Activated T-cell treated with anti-CD3 and anti-CD28 coated beads, Interleukin-2, amount 50 U/mL, for 72 hours (primary cell): ENCODE data around the gene MPPED1. TPM values are rescaled to one million over a fixed set of nuclear protein-coding genes. Genes with fewer than 3 reads are reported as not detected.

Experiments used
- ATAC-seq, 2 donors: fragments of 150-1000 bp; cut with Tn5 transposase; replicated peaks in 1 of 2; 2 replicates each; pipeline ENCODE4 v1.10.0; 2021; ENCODE audit warnings: moderate library complexity in 2 of 2, mild to moderate bottlenecking in 1 of 2
- DNase-seq, 2 donors: peaks; one replicate each; pipeline ENCODE4 v3.0.0; 2021 to 2022; ENCODE audit warnings: mixed read lengths in 1 of 2
- H3K27ac Mint-ChIP-seq: one replicate; pipeline ENCODE4 v1.8.0; 2022; ENCODE audit warnings: mild to moderate bottlenecking, moderate library complexity, mixed read lengths
- H3K27me3 Mint-ChIP-seq: one replicate; pipeline ENCODE4 v1.8.0; 2022; ENCODE audit warnings: low read depth, mixed read lengths
- H3K36me3 Mint-ChIP-seq, 2 donors: one replicate each; pipeline ENCODE4 v1.8.0; 2022; ENCODE audit warnings: mixed read lengths in 2 of 2, mild to moderate bottlenecking in 1 of 2; ENCODE audit not compliant: insufficient read depth in 2 of 2
- H3K4me1 Mint-ChIP-seq: one replicate; pipeline ENCODE4 v1.8.0; 2022; ENCODE audit warnings: low read depth, mixed read lengths
- H3K4me3 Mint-ChIP-seq, 2 donors: one replicate each; pipeline ENCODE4 v1.8.0; 2022; ENCODE audit warnings: mild to moderate bottlenecking in 2 of 2, mixed read lengths in 2 of 2, moderate library complexity in 2 of 2
- H3K9me3 Mint-ChIP-seq, 2 donors: one replicate each; pipeline ENCODE4 v1.8.0; 2022; ENCODE audit warnings: mixed read lengths in 2 of 2
- total RNA-seq, 2 donors: library from RNA; stranded (reverse); gene quantifications; one replicate each; pipeline ENCODE4 v1.2.3, GENCODE V29; 2022

The MPPED1 gene
- total RNA-seq, 2 donors from 2014 or later, result not detected

DNA sequence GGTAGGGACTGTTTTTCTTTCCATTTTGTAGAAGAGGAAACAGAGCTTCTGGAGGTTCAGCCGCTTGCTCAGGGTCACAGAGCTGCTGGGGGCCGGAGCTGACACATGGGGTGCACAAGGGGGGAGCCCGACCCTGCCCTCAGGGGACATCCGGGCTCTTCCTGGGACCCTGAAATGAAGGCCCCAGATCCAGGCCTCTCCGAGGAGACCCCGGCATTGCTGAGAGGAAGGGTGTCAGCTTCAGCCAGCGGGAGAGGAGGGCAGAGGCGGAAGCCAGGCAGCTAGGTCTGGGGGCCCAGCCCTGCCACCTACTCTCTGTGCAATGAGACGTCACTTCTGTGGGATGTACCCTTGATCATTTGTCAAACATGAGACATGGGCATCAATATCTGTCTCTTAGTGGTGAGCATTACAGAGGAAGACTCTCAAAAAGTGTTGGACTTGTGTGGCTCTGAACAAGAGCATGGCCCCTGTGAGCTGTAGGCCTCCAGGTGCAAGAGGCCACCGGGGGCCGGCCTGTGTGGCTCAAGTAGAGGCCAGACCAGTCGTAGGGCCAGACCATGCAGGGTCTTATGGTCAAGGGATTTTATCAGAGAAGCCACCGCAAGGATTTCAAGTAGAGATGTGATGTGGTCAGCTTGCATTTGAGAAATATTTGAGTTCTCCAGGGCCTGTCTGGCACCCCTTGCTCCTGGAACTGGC, 10.3 kb downstream of the MPPED1 start:
- Mint-ChIP-seq H3K4me3 (no peak overlapping the region), H3K9me3 (no peaks in the 10 kb centered on the region), H3K27ac (no peak overlapping the region), H3K36me3 (no peaks in the 10 kb centered on the region), H3K27me3 (peaks cover 6% of the 10 kb centered on the region), H3K4me1 (no peaks in the 10 kb centered on the region)
- DNase-seq, result no peak
- ATAC-seq, result no peak

DNA sequence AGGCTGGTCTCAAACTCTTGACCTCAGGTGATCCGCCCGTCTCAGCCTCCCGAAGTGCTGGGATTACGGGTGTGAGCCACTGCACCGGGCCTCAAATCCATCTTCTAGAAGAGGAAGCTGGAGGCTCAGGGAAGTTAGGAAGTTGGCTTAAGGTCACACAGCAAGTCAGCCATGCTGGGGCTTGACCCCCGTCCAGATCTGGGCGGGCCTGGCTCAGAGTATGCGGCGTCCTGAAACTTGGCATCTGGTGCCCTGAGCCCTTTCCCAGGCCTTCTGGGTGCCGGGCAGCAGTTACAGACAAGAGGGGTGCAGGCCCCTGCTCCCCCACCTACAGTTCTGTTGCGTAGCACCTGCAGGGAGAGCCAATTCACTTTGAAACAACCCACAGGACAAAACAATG, 11.2 kb downstream of the MPPED1 start:
- Mint-ChIP-seq H3K4me3 (no peak overlapping the region), H3K9me3 (no peaks in the 10 kb centered on the region), H3K27ac (no peak overlapping the region), H3K27me3 (peaks cover 6% of the 10 kb centered on the region), H3K36me3 (no peaks in the 10 kb centered on the region), H3K4me1 (no peaks in the 10 kb centered on the region)
- no peak for ATAC-seq
- no peak for DNase-seq

GRCh38 chr22:43424201-43424600, 12.4 kb downstream of the MPPED1 start:
- Mint-ChIP-seq H3K27me3 (peaks cover 7% of the 10 kb centered on the region), H3K4me1 (no peaks in the 10 kb centered on the region), H3K4me3 (no peak overlapping the region), H3K27ac (no peak overlapping the region), H3K36me3 (no peaks in the 10 kb centered on the region), H3K9me3 (no peaks in the 10 kb centered on the region)
- DNase-seq (no peak), ATAC-seq (no peak)

GRCh38 chr22:43424666-43425630, 13.1 kb downstream of the MPPED1 start:
- H3K27me3 Mint-ChIP-seq, result peaks cover 15% of the 10 kb centered on the region
- no peaks in the 10 kb centered on the region for H3K9me3 Mint-ChIP-seq
- H3K4me1 Mint-ChIP-seq, result no peaks in the 10 kb centered on the region
- H3K27ac Mint-ChIP-seq, result no peak overlapping the region
- H3K36me3 Mint-ChIP-seq, result no peaks in the 10 kb centered on the region
- H3K4me3 Mint-ChIP-seq, result no peak overlapping the region
- ATAC-seq (no peak), DNase-seq (no peak)

DNA sequence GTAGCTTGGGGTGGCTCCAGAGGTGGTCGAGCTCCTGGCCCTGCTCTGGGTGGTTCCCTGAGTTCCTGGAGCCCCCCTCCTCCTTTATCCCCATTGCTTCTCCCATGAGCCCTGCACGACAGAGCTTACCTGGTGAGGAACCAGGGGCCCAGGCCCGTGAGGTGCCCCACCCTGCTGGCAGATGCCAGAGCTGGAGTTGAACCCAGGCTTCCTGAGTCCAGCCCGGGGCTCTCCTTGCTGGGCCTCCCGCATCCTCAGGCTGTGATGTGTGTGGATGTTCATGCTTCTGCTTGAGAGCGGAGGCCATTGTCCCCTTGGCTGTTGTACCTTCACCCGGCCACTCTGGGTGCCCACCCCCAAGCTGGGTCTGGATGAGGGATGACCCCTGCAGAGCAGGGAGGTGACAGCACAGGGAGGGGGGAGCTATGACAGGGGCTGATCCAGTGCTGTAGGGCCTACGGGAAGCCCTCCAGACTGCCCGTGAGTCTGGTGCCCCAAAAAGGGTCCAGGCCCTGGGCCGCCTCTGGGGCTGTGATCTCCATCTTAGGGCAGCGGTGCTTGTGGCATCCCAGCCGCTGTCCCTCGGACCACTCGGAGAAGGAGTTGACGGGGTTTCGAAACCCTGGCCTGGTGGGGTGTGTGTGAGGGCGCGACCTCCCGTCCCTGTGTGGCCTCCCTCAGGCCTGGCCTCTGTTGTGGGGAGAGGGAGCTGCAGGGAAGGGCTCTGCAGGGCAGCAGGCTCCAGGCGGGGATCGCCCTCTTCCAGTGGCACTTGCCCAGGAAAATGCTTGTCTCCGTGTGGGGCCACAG, 14.4 kb downstream of the MPPED1 start:
- peaks cover 21% of the 10 kb centered on the region for H3K27me3 Mint-ChIP-seq
- no peak overlapping the region for H3K27ac Mint-ChIP-seq
- ATAC-seq (no peak), DNase-seq (no peak)
- no peaks in the 10 kb centered on the region for H3K4me1 Mint-ChIP-seq
- H3K4me3 Mint-ChIP-seq, result no peak overlapping the region
- no peaks in the 10 kb centered on the region for H3K9me3 Mint-ChIP-seq
- no peaks in the 10 kb centered on the region for H3K36me3 Mint-ChIP-seq

DNA sequence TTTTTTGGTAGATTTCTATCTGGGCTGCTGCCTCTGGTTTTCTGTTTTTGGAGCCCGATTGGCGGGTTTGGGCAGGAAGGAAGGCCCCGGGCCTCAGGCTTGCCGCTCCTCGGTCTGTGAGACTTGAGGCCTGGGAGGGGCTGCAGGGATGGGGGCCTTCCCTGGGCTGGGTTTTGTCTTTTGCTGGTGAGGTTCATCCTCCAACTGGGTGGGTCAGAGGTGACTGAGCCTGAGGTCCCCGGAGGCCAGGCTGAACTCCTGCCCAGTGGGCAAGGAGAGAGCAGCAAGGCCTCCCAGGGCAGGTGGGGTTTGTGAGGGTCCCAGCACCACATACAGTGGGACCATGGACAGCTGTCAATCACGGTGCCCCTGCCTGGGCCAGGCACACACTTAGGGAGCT, 15.0 kb downstream of the MPPED1 start:
- no peaks in the 10 kb centered on the region for H3K4me1 Mint-ChIP-seq
- peaks cover 23% of the 10 kb centered on the region for H3K27me3 Mint-ChIP-seq
- ATAC-seq, result no peak
- H3K4me3 Mint-ChIP-seq, result no peak overlapping the region
- H3K36me3 Mint-ChIP-seq, result no peaks in the 10 kb centered on the region
- H3K27ac Mint-ChIP-seq, result no peak overlapping the region
- no peak for DNase-seq
- H3K9me3 Mint-ChIP-seq, result no peaks in the 10 kb centered on the region

- no peak overlapping the region for H3K27ac Mint-ChIP-seq
- no peaks in the 10 kb centered on the region for H3K36me3 Mint-ChIP-seq
- H3K9me3 Mint-ChIP-seq, result no peaks in the 10 kb centered on the region
- H3K27me3 Mint-ChIP-seq, result peaks cover 28% of the 10 kb centered on the region
- no peaks in the 10 kb centered on the region for H3K4me1 Mint-ChIP-seq
- no peak overlapping the region for H3K4me3 Mint-ChIP-seq
- no peak for ATAC-seq
- DNase-seq, result no peak
Observed at GRCh38 chr22:43427296-43428004, 15.6 kb downstream of the MPPED1 start.

DNA sequence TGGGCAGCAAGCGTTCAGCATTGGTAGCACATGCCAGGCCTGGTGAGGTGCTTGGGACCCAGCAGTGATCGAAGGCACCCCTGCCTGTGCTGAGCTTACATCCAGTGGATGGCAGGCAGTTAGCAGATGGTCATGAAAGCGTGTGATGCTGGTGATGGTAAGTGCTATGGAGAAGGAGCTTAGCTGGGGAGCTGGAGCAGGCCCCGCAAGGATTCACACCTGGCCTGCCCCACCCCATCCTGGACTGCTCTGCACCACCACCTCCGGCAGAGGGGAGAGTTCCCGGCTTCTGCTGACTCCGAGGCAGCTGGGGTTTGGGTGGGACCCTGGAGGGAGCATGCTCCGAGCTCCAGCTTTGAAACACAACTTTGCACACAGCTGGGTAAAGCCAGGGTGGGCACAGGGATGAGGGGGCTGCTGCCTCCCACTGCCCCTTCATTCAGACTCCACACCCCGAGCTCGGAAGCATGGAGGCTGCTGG, 16.2 kb downstream of the MPPED1 start:
- Mint-ChIP-seq H3K4me1 (no peaks in the 10 kb centered on the region), H3K9me3 (no peaks in the 10 kb centered on the region), H3K4me3 (no peak overlapping the region), H3K27ac (no peak overlapping the region), H3K27me3 (peaks cover 28% of the 10 kb centered on the region), H3K36me3 (no peaks in the 10 kb centered on the region)
- ATAC-seq, result no peak
- DNase-seq, result no peak

DNA sequence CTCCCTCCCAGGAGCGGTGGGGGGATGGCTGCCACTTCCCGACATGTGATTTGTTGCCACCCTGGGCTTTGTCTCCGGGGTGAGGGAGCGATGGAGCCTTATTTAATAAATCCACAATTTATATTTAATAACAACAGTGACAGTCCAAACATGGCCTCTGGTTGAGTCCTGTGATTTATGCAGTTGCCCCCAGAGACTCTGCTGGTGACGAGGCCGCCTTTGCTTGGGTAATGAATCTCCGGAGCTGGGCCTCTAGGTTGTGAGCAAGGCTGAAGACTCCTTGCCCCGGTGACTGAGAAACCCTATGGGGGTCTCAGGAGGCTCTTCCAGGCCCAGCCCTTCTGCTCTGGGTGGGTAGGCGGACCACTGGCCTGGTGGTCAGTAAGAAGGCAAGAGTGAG, 16.7 kb downstream of the MPPED1 start:
- H3K36me3 Mint-ChIP-seq, result no peaks in the 10 kb centered on the region
- DNase-seq (no peak), ATAC-seq (no peak)
- H3K9me3 Mint-ChIP-seq, result no peaks in the 10 kb centered on the region
- H3K4me1 Mint-ChIP-seq, result no peaks in the 10 kb centered on the region
- H3K4me3 Mint-ChIP-seq, result no peak overlapping the region
- no peak overlapping the region for H3K27ac Mint-ChIP-seq
- peaks cover 28% of the 10 kb centered on the region for H3K27me3 Mint-ChIP-seq

DNA sequence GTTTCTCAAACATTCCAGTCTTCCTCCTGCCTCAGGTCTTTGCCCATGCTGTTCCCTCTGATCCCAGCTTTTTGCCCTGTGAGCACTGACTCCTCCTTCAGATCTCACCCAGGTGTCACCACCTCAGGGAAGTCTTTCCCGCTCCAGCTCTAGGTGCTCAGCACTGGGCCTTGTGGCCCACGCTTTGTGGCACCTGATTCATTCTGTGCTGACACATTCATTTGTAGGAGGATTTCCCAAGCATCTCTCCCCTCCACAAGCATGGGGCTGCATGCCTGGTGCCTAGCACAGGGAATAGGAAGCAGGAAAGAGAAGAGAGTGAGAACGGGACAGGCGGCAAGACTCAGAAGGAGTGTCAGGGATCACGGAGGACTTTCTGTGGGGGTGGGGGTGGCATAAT, 17.6 kb downstream of the MPPED1 start:
- H3K4me1 Mint-ChIP-seq, result no peaks in the 10 kb centered on the region
- H3K9me3 Mint-ChIP-seq, result no peaks in the 10 kb centered on the region
- H3K27me3 Mint-ChIP-seq, result peaks cover 28% of the 10 kb centered on the region
- no peak overlapping the region for H3K27ac Mint-ChIP-seq
- DNase-seq (no peak), ATAC-seq (no peak)
- H3K4me3 Mint-ChIP-seq, result no peak overlapping the region
- H3K36me3 Mint-ChIP-seq, result no peaks in the 10 kb centered on the region

- DNase-seq (no peak), ATAC-seq (no peak)
- Mint-ChIP-seq H3K4me3 (no peak overlapping the region), H3K27ac (no peak overlapping the region), H3K9me3 (no peaks in the 10 kb centered on the region), H3K27me3 (peaks cover 28% of the 10 kb centered on the region), H3K36me3 (no peaks in the 10 kb centered on the region), H3K4me1 (no peaks in the 10 kb centered on the region)
Observed at GRCh38 chr22:43431808-43432554, 20.2 kb downstream of the MPPED1 start.

- Mint-ChIP-seq H3K4me1 (no peaks in the 10 kb centered on the region), H3K36me3 (no peaks in the 10 kb centered on the region), H3K9me3 (no peaks in the 10 kb centered on the region), H3K27me3 (peaks cover 28% of the 10 kb centered on the region), H3K27ac (no peak overlapping the region), H3K4me3 (no peak overlapping the region)
- no peak for ATAC-seq
- DNase-seq, result no peak
Observed at GRCh38 chr22:43432883-43433415, 21.1 kb downstream of the MPPED1 start.
